C4-2B (cell line): ENCODE results near the gene P3H4.

Experiments
- ZFX ChIP-seq: fragments of 450-650 bp; IDR thresholded peaks from 2 replicates; pipeline ENCODE4 v1.6.1; 2017
- TF ChIP-seq, protein P1 (sequence below): fragments of 450-650 bp; conservative IDR thresholded peaks from 2 replicates; pipeline ENCODE4 v1.5.1; 2017; ENCODE audit warnings: mild to moderate bottlenecking

DNA sequence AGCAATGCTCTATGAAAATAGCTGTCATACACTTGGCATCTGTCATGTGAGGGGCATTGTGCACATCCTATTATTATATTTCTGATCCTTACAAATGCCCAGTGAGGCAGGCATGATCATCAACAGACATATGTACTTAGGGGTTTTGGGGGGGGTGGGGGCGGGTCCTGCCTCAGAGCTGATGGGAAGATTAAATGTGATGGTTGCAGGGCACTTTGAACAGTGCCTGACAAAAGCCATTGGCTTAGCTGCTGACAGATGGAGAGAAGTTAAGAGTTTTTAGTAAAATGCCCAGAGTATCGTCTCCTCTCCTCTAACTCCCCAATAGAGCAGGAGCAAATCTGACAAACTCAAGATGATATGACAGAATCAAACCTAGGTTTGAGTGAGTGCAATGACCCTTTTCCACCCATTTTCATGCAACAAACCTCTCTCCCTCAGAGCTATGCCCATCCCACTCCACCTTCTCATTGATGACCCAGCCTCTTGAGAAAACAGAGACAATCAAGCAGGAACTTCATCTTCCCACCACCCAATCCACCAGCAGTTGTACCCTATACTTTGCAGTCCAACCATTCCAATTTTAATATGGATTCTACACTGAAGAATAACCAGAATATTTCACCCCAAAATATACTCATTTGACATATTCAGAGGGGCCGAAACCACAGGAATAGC, 48.6 kb upstream of the P3H4 start:
- TF ChIP-seq, protein P1, sequence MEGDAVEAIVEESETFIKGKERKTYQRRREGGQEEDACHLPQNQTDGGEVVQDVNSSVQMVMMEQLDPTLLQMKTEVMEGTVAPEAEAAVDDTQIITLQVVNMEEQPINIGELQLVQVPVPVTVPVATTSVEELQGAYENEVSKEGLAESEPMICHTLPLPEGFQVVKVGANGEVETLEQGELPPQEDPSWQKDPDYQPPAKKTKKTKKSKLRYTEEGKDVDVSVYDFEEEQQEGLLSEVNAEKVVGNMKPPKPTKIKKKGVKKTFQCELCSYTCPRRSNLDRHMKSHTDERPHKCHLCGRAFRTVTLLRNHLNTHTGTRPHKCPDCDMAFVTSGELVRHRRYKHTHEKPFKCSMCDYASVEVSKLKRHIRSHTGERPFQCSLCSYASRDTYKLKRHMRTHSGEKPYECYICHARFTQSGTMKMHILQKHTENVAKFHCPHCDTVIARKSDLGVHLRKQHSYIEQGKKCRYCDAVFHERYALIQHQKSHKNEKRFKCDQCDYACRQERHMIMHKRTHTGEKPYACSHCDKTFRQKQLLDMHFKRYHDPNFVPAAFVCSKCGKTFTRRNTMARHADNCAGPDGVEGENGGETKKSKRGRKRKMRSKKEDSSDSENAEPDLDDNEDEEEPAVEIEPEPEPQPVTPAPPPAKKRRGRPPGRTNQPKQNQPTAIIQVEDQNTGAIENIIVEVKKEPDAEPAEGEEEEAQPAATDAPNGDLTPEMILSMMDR = no peak
- TF ChIP-seq ZFX = no peak
